ENCODE measurements around the gene BTF3. TPM values are rescaled to one million over a fixed set of nuclear protein-coding genes. Genes with fewer than 3 reads are reported as not detected.

The BTF3 gene
- total and polyA plus RNA-seq, 9 of the 15 experiments (the other 6 are each of a cell fraction or from before 2014, with no cell fraction given) = 534 to 1,637 (median 848) TPM

DNA sequence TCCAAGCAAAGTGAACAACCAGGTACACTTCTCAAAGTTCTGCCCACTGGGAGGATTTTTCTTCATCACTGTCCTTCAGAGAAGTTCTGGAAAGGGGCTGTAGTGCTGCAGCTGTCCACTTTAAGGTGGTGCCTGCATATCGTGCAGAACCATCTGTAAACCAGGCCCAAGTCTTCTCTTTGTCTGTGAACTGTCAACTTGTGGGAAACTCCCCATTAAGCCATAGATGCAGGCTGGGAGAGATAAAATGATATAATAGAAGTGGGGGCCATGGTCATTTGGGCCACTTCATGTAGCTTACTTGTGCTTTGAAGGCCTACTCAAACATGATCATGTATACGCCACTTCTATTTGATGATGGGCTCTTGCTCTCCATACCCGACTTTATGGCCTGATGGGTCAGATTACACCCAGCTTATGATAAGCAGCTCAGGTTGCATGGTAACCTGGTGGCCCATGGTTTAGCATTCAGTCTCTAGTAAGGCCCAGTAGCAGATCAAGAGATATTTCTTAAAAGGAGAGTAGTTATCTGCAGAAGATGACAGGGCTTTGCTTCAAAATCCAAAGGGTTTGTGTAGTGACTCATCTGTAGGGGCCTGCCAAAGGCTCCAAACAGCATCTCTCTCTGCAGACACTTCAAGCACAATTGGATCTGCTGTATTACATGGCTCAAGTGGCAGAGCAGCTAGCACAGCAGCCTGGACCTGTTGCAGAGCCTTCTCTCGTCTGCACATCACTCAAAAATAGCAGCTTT lies 15.7 kb upstream of the BTF3 start (continued):
- TF ChIP-seq, protein P1, sequence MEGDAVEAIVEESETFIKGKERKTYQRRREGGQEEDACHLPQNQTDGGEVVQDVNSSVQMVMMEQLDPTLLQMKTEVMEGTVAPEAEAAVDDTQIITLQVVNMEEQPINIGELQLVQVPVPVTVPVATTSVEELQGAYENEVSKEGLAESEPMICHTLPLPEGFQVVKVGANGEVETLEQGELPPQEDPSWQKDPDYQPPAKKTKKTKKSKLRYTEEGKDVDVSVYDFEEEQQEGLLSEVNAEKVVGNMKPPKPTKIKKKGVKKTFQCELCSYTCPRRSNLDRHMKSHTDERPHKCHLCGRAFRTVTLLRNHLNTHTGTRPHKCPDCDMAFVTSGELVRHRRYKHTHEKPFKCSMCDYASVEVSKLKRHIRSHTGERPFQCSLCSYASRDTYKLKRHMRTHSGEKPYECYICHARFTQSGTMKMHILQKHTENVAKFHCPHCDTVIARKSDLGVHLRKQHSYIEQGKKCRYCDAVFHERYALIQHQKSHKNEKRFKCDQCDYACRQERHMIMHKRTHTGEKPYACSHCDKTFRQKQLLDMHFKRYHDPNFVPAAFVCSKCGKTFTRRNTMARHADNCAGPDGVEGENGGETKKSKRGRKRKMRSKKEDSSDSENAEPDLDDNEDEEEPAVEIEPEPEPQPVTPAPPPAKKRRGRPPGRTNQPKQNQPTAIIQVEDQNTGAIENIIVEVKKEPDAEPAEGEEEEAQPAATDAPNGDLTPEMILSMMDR (IDR thresholded peaks at IDR 0.05 in 2 of 3, conservative IDR thresholded peaks at IDR 0.05 in 1 of 3; ENCODE audit: insufficient read depth in 2 of 3, low read depth in 1 of 3, low read length in 3 of 3) = no peak
- no peak for TF ChIP-seq SMAD3 (CRISPR knock-in tag; conservative IDR thresholded peaks at IDR 0.05)
- TF ChIP-seq ZBTB7A (IDR thresholded peaks at IDR 0.05; ENCODE audit: borderline replicate concordance, control insufficient read depth, low read depth, low read length) = no peak
- TF ChIP-seq EP300 (IDR thresholded peaks at IDR 0.05; ENCODE audit: low read length) = no peak
- no peak for TF ChIP-seq PTTG1 (tag; IDR thresholded peaks at IDR 0.05; ENCODE audit: low read depth)
- TF ChIP-seq, protein P2, sequence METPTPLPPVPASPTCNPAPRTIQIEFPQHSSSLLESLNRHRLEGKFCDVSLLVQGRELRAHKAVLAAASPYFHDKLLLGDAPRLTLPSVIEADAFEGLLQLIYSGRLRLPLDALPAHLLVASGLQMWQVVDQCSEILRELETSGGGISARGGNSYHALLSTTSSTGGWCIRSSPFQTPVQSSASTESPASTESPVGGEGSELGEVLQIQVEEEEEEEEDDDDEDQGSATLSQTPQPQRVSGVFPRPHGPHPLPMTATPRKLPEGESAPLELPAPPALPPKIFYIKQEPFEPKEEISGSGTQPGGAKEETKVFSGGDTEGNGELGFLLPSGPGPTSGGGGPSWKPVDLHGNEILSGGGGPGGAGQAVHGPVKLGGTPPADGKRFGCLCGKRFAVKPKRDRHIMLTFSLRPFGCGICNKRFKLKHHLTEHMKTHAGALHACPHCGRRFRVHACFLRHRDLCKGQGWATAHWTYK (CRISPR knock-in tag; IDR thresholded peaks at IDR 0.05) = no peak
- TF ChIP-seq JUN (IDR thresholded peaks at IDR 0.05; ENCODE audit: borderline replicate concordance, low read depth, low read length) = no peak
- TF ChIP-seq JUN (CRISPR knock-in tag; IDR thresholded peaks at IDR 0.05; ENCODE audit: borderline replicate concordance) = no peak
- 0 out of 2 replicates have a peak, but pooled peaks have one; percentile 18 for TF ChIP-seq RFX1 (IDR thresholded peaks at IDR 0.05)
- TF ChIP-seq THRAP3 (IDR thresholded peaks at IDR 0.05; ENCODE audit: borderline replicate concordance) = no peak
- TF ChIP-seq SMAD4 (CRISPR knock-in tag; conservative IDR thresholded peaks at IDR 0.05) = no peak
- TF ChIP-seq, protein P3, sequence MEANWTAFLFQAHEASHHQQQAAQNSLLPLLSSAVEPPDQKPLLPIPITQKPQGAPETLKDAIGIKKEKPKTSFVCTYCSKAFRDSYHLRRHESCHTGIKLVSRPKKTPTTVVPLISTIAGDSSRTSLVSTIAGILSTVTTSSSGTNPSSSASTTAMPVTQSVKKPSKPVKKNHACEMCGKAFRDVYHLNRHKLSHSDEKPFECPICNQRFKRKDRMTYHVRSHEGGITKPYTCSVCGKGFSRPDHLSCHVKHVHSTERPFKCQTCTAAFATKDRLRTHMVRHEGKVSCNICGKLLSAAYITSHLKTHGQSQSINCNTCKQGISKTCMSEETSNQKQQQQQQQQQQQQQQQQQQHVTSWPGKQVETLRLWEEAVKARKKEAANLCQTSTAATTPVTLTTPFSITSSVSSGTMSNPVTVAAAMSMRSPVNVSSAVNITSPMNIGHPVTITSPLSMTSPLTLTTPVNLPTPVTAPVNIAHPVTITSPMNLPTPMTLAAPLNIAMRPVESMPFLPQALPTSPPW (CRISPR knock-in tag; IDR thresholded peaks at IDR 0.05) = peak; percentile 67
- no peak for TF ChIP-seq PHF20 (IDR thresholded peaks at IDR 0.05; ENCODE audit: partially characterized antibody)
- peak; percentile 35 for TF ChIP-seq CCNT2 (IDR thresholded peaks at IDR 0.05; ENCODE audit: borderline replicate concordance, extremely low read depth, insufficient read length, low read depth, low read length)
